Stomach smooth muscle (tissue), 2 donors: ENCODE measurements around the gene EIF3M.
"Not testable (repeated sequence)": the region's sequence is repeated elsewhere in the genome, so short reads cannot be mapped to it uniquely, and the experiment has no call there.

ENCODE experiments used
- H3K27ac ChIP-seq: one replicate; pipeline ENCODE4 v1.7.0; 2013; ENCODE audit warnings: mild to moderate bottlenecking, low read length, inconsistent platforms
- H3K27me3 ChIP-seq, 2 donors: one replicate each; pipeline ENCODE4 v1.7.0; 2013; ENCODE audit warnings: low read length in 2 of 2; ENCODE audit not compliant: insufficient read depth in 2 of 2, control insufficient read depth in 1 of 2
- H3K36me3 ChIP-seq, 2 donors: one replicate each; pipeline ENCODE4 v1.7.0; 2013; ENCODE audit warnings: low read length in 2 of 2; ENCODE audit not compliant: control insufficient read depth in 2 of 2, insufficient read depth in 2 of 2
- H3K4me1 ChIP-seq: one replicate; pipeline ENCODE4 v1.7.0; 2013; ENCODE audit warnings: low read length; ENCODE audit not compliant: control insufficient read depth, insufficient read depth
- H3K4me3 ChIP-seq, 2 donors: one replicate each; pipeline ENCODE4 v1.7.0; 2013; ENCODE audit warnings: low read length in 2 of 2
- H3K9ac ChIP-seq, 2 donors: one replicate each; pipeline ENCODE4 v1.7.0; 2013; ENCODE audit warnings: low read length in 2 of 2, mild to moderate bottlenecking in 1 of 2
- H3K9me3 ChIP-seq, 2 donors: one replicate each; pipeline ENCODE4 v1.7.0; 2013; ENCODE audit warnings: low read length in 2 of 2; ENCODE audit not compliant: control insufficient read depth in 2 of 2
- donor health status: healthy.
- donor health status: Pancreatic carcinoma.

Gene EIF3M

DNA sequence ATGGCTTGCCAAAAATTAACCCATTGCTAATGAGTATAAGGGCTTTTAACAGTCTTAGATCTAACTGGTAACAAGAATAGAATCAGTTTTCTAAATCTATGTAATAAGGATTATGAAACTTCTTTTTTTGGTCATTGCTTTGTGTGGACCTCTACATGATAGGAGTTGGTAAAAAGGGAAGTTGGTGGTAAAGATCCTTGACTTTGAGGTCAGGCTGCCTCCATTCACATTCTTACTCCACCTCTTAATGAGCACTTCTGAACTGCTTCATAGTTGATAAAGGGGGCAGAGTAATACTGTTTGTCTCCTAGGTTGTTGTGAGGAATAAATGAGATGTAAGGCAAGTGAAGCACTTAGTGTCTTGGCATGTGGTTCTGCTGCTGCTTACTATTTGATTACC lies 10.6 kb downstream of the EIF3M start:
- Histone ChIP-seq H3K9me3 (no peaks in the 10 kb centered on the region), H3K27me3 (no peaks in the 10 kb centered on the region), H3K9ac (no peak overlapping the region), H3K4me3 (no peak overlapping the region), H3K27ac (no peak overlapping the region), H3K36me3 (peaks cover 47 to 50% of the 10 kb centered on the region in 2 donors), H3K4me1 (no peaks in the 10 kb centered on the region)

DNA sequence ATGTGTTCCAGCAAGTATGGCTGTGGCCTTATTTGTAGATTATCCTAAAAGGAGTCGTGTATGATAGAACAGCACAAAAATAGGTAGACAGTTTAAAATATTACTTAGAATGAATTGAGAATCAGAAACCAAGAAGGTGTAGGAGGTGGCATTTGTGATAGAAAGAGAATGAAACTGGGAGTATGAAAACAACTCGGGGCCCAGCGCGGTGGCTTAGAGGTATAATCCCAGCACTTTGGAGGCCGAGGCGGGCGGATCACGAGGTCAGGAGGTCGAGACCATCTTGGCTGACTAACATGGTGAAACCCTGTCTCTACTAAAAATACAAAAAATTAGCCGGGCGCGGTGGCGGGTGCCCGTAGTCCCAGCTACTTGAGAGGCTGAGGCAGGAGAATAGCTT lies 12.5 kb downstream of the EIF3M start:
- not testable (repeated sequence) for H3K4me3 ChIP-seq, H3K9ac ChIP-seq, H3K27ac ChIP-seq, H3K4me1 ChIP-seq, H3K9me3 ChIP-seq, H3K27me3 ChIP-seq
- peaks cover 41% of the 10 kb centered on the region in 2 donors for H3K36me3 ChIP-seq

DNA sequence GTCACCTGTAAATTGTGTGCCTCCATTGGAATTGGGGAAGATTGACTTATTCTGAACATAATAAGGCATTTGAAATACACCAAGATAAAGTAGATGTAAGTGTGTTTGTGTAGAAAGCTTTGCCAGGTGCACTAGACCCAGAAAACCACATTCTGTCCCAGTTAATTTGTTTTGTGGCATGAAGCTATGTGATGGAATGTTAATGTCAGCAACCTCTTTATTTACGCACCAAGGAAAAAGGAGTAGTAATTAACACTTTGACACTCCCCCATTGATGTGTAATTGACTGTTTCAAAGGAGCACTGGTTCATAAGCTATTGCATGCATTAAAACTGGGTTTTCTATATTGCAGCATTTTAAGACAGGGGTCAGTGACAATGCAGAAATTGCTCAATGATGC lies 14.3 kb downstream of the EIF3M start:
- no peaks in the 10 kb centered on the region for H3K27me3 ChIP-seq
- H3K36me3 ChIP-seq: peaks cover 25% of the 10 kb centered on the region in 2 donors
- H3K4me1 ChIP-seq: no peaks in the 10 kb centered on the region
- H3K9ac ChIP-seq: no peak overlapping the region
- no peaks in the 10 kb centered on the region for H3K9me3 ChIP-seq
- H3K27ac ChIP-seq: no peak overlapping the region
- no peak overlapping the region for H3K4me3 ChIP-seq

DNA sequence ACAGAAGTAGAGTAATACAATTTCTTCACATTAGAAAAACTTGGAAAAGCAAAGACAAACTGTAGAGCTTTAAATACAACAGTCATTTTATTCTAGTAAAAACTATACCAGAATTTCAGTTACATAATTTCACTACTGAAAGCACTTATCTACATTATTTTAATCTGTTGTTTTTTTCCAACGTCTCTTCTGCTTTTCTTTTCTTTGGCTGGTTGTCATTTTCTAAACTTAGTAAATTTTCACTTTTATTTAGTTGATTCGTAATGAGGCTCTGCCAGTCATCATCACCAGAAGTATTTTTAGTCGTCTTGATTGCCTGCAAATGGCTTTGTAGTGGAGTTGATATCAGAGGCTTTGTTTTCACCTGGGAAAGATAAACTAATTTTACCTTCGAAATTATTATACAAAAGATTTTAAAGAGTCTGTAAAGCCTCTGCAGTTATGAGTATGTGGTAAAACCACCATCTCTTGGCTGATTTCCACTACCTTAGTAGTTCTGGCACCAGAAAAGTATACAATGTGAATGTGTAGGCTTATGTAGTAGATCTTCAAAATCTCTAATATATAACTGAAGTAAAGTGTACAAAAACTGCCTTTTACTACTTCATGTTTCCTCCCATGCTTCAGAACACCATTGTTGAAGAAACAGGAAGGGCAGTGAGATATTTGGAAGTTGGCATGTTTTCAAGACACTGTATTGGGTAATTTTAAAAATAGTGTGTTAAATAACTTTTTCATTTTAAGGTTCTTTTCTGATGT lies 19.2 kb downstream of the EIF3M start:
- Histone ChIP-seq H3K4me1 (no peaks in the 10 kb centered on the region), H3K9me3 (no peaks in the 10 kb centered on the region), H3K27me3 (no peaks in the 10 kb centered on the region), H3K27ac (no peak overlapping the region), H3K4me3 (no peak overlapping the region), H3K36me3 (peaks cover 5 to 11% of the 10 kb centered on the region in 2 donors), H3K9ac (no peak overlapping the region)

DNA sequence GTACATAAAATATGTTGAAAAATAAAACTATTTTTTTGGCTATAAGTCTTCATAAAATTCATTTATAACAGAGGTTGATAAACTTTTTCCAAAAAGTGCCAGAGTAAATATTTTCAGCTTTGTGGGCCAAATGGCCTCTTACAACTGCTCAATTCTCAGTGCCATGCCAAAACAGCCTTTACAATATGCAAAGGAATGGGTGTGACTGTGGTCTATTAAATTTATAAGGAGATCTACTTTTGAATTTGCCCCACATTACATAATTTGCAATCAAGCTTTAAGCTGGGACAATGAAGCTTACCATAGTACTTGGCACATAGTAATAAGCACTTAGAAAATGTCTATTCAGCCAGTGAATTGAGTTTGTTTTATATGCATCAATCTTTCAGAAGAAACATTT lies 22.6 kb downstream of the EIF3M start:
- H3K27me3 ChIP-seq: no peaks in the 10 kb centered on the region
- H3K36me3 ChIP-seq: peaks cover 0 to 6% of the 10 kb centered on the region in 2 donors
- H3K4me1 ChIP-seq: no peaks in the 10 kb centered on the region
- no peaks in the 10 kb centered on the region for H3K9me3 ChIP-seq
- H3K9ac ChIP-seq: no peak overlapping the region
- no peak overlapping the region for H3K27ac ChIP-seq
- H3K4me3 ChIP-seq: no peak overlapping the region

DNA sequence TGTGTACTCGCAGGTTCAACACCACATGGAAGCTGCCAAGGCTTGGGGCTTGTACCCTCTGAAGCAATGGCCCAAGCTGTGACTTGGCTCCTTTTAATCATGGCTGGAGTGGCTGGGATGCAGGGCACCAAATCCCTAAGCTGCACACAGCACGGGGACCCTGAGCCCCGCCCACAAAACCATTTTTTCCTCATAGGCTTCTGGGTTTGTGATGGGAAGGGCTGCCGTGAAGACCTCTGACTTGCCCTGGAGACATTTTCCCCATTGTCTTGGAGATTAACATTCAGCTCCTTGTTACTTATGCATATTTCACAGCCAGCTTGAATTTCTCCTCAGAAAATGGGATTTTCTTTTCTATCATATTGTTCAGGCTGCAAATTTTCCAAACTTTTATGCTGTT lies 25.2 kb downstream of the EIF3M start:
- H3K4me3 ChIP-seq, H3K27ac ChIP-seq, H3K27me3 ChIP-seq, H3K36me3 ChIP-seq, H3K9me3 ChIP-seq, H3K9ac ChIP-seq, H3K4me1 ChIP-seq: not testable (repeated sequence)

DNA sequence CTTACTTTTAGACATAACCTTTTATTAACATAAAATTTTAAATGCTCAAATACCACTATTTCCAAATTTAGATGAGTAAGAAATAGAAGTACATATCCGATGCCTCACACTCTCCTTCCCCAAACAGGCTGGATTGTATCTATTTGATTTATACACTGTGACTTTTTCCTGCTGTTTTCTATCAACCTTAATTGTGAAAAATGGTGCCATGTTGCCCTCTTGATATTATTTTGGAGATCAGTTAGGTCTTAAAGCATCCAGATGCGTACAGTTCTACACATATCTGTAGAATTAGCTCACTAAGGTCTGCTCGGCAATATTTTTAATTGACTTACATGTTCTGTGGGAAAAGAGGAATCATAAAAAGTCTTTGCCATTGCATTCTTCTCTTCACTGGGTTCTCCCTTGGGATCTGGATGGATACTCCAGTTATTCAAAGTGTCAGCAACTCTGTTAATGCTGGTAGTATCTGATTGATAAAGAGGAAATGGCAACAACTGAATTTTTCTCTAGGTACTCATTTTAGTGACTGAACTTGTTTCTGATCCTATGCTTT lies 27.2 kb downstream of the EIF3M start:
- Histone ChIP-seq H3K27ac (no peak overlapping the region), H3K4me1 (no peaks in the 10 kb centered on the region), H3K4me3 (no peak overlapping the region), H3K9me3 (no peaks in the 10 kb centered on the region), H3K27me3 (no peaks in the 10 kb centered on the region), H3K9ac (no peak overlapping the region), H3K36me3 (no peaks in the 10 kb centered on the region)

DNA sequence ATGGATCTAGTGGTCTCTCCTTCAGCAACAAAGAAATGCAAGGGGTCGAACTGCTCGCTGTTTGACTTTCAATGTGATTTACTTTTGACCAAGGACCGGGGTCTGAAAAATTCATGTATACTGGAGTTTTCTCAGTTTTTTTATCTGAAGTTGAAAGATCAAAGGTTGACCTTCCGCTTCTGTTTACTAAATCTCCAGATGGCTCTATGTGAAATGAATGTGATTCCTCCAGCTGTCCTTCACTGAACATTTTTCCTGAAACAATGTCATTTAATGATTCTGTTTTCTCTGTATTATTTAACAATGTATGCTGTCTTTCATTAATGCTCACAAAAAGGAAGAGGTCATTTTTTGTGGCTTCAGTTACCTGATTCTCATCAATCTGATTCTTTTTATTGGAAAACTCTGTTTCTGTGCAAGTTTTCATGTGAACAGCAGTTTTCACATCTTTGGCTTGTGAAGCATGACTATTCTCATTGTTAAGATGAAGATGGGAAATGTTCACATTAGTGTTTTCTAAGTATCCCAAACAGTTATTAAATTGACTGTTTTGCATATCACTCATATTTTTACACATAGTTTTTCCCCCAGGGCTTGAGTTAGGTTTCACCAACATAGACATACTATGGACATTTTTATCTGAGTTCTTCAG lies 30.0 kb downstream of the EIF3M start:
- Histone ChIP-seq H3K27me3 (no peaks in the 10 kb centered on the region), H3K9ac (no peak overlapping the region), H3K9me3 (no peaks in the 10 kb centered on the region), H3K27ac (no peak overlapping the region), H3K36me3 (no peaks in the 10 kb centered on the region), H3K4me1 (no peaks in the 10 kb centered on the region), H3K4me3 (no peak overlapping the region)

DNA sequence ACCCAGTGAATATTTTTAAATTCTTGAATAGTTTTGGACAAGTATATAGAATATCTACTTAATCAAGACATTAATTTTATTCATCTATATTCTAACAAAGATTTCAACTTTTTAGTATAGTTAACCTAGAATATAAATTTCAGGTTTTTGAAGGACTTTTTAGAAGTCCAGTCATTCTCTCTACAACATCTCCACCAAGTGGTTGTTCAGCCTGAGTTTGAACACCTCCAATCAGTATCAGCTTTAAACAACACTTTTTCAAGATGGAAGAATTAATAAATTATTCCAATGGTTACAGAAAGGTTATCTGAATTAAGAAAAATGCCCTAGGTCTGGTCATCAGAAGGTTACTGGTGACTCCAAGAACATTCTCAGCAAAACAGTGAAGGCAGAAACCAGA lies 31.8 kb downstream of the EIF3M start:
- H3K4me1 ChIP-seq: no peaks in the 10 kb centered on the region
- no peak overlapping the region for H3K9ac ChIP-seq
- peaks cover 0 to 3% of the 10 kb centered on the region in 2 donors for H3K9me3 ChIP-seq
- peaks cover 0 to 3% of the 10 kb centered on the region in 2 donors for H3K27me3 ChIP-seq
- no peaks in the 10 kb centered on the region for H3K36me3 ChIP-seq
- H3K27ac ChIP-seq: no peak overlapping the region
- no peak overlapping the region for H3K4me3 ChIP-seq

DNA sequence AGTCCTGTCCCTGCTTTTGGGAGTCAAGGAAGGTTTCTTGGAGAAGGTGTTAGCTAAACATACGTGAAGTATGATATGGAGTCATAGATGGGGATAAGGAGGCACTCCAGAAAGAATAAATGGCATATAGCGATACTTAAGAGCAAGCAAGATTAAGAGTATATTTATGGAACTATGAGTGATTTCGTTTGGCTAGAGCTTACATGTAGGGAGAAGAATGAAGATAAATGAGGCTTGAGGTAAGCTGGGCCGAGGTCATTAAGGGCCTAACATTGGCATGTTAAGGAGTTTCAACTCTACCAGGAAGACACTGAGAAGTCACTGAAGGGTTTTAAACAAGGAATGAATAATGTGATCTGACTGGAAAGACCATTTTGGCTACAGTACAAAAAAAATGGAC lies 33.3 kb downstream of the EIF3M start:
- no peak overlapping the region for H3K27ac ChIP-seq
- no peak overlapping the region for H3K9ac ChIP-seq
- no peak overlapping the region for H3K4me3 ChIP-seq
- H3K36me3 ChIP-seq: no peaks in the 10 kb centered on the region
- H3K27me3 ChIP-seq: peaks cover 0 to 3% of the 10 kb centered on the region in 2 donors
- H3K9me3 ChIP-seq: peaks cover 0 to 3% of the 10 kb centered on the region in 2 donors
- H3K4me1 ChIP-seq: no peaks in the 10 kb centered on the region

DNA sequence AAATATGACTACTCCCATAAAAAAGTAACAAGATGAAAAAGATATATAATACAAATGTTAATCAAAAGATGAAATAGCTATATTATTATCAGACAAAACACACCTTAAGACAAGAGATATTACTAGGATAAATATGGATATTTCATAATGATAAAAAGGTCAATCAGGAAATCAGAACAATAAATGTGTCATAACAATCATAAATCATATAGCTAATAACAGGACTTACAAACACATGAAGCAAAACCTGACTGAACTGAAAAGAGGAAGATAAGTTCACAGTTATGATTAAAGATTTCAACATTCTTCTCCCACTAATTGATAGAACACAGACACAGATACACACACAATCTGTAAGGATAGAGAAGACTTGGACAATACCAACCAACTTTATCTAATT lies 47.2 kb downstream of the EIF3M start:
- H3K4me1 ChIP-seq: no peaks in the 10 kb centered on the region
- no peak overlapping the region for H3K9ac ChIP-seq
- H3K9me3 ChIP-seq: no peaks in the 10 kb centered on the region
- no peak overlapping the region for H3K4me3 ChIP-seq
- H3K27me3 ChIP-seq: no peaks in the 10 kb centered on the region
- no peaks in the 10 kb centered on the region for H3K36me3 ChIP-seq
- no peak overlapping the region for H3K27ac ChIP-seq
